K562 (cell line): ENCODE results near the gene DENND10. TPM values are rescaled to one million over a fixed set of nuclear protein-coding genes. Genes with fewer than 3 reads are reported as not detected.

ENCODE experiments used
- ATAC-seq: fragments of 200-7000 bp; cut with Tn5 transposase; 3 replicates; pipeline ENCODE4 v1.9.1; 2020; ENCODE audit warnings: moderate library complexity
- BruUV-seq: library from RNA; stranded (reverse); fragments of 400-500 nt; replicated peaks from 2 replicates; lab custom pipeline; 2021; lab: Mats Ljungman, UMichigan
- CTCF ChIA-PET: fragments of 300-600 bp; formaldehyde crosslinking; extraction: SDS; loops from one replicate; lab custom pipeline; 2021; ENCODE audit warnings: low intra/inter-chr PET ratio; lab: Yijun Ruan, JAX
- POLR2A ChIA-PET: fragments of 300-600, 350-650 bp; sonication (Branson Sonifier 250); formaldehyde crosslinking; extraction: SDS; loops from one replicate; lab custom pipeline; 2021; ENCODE audit warnings: antibody characterized with exemption, inconsistent platforms; lab: Yijun Ruan, JAX
- DNase-seq, 4 experiments: peaks; one replicate each; pipeline versions ENCODE4 v3.0.0 to v3.0.0-alpha.2; 2011 to 2018; ENCODE audit warnings: low spot score in 3 of 4, mixed read lengths in 3 of 4; ENCODE audit errors: extremely low read depth in 1 of 4
- FAIRE-seq: peaks from 2 replicates; lab custom pipeline; 2011; peaks lifted over from hg19 to GRCh38; lab: Jason Lieb, UNC
- H2AFZ ChIP-seq: 2 replicates; pipeline ENCODE4 v1.6.0; 2011; ENCODE audit warnings: low read depth, low read length, control low read depth, inconsistent platforms
- H3K27ac ChIP-seq: fragments of 200-600 bp; 3 replicates; pipeline ENCODE4 v1.8.0; 2011; ENCODE audit warnings: low read depth, mild to moderate bottlenecking, control low read depth, inconsistent platforms, low read length, moderate library complexity, mixed read lengths; ENCODE audit errors: extremely low read depth
- H3K27me3 ChIP-seq, 2 experiments: fragments of 300-600 bp in 1 of 2; 2 replicates in 1 of 2; 3 replicates in 1 of 2; pipeline versions ENCODE4 v1.6.0 to v1.8.0; 2011; ENCODE audit warnings: inconsistent platforms in 2 of 2, low read length in 2 of 2, mild to moderate bottlenecking in 1 of 2, mixed read lengths in 1 of 2, moderate library complexity in 1 of 2; ENCODE audit not compliant: control insufficient read depth in 2 of 2, insufficient read depth in 2 of 2
- H3K36me3 ChIP-seq: fragments of 300-600 bp; 3 replicates; pipeline ENCODE4 v1.8.0; 2011; ENCODE audit warnings: mild to moderate bottlenecking, low read length, inconsistent platforms; ENCODE audit not compliant: control insufficient read depth, insufficient read depth
- H3K4me1 ChIP-seq, 2 experiments: fragments of 200-600 bp in 1 of 2; replicated peaks in 1 of 2; 2 replicates in 1 of 2; 3 replicates in 1 of 2; pipeline versions ENCODE4 v1.5.1 to v1.8.0; 2011; ENCODE audit warnings: inconsistent platforms in 2 of 2, low read length in 2 of 2, mild to moderate bottlenecking in 1 of 2, mixed read lengths in 1 of 2, moderate library complexity in 1 of 2; ENCODE audit not compliant: control insufficient read depth in 2 of 2, insufficient read depth in 2 of 2
- H3K4me2 ChIP-seq: 2 replicates; pipeline ENCODE4 v1.6.1; 2011; ENCODE audit warnings: low read length, control low read depth, inconsistent platforms, mixed read lengths; ENCODE audit not compliant: insufficient read depth
- H3K4me3 ChIP-seq: fragments of 200-600 bp; sonication (generic), shearing (Covaris generic); 2 replicates; pipeline ENCODE4 v1.5.1; 2016; ENCODE audit warnings: control low read depth, inconsistent platforms
- H3K79me2 ChIP-seq: fragments of 200-600 bp; 3 replicates; pipeline ENCODE4 v1.8.0; 2011; ENCODE audit warnings: low read length, inconsistent platforms; ENCODE audit not compliant: control insufficient read depth, insufficient read depth
- H3K9ac ChIP-seq, 2 experiments: 2 replicates each; pipeline versions ENCODE4 v1.6.0 to v1.6.1; 2011; ENCODE audit warnings: low read depth in 2 of 2, low read length in 2 of 2, control low read depth in 1 of 2, inconsistent platforms in 1 of 2, mild to moderate bottlenecking in 1 of 2, mixed read lengths in 1 of 2; ENCODE audit not compliant: insufficient read depth in 1 of 2
- H3K9me1 ChIP-seq: one replicate; pipeline ENCODE4 v1.6.0; 2011; ENCODE audit warnings: inconsistent platforms, mild to moderate bottlenecking, low read length, moderate library complexity; ENCODE audit not compliant: control insufficient read depth, insufficient read depth
- H3K9me3 ChIP-seq: replicated peaks from 2 replicates; pipeline ENCODE4 v1.5.1; 2011; ENCODE audit warnings: low read depth, low read length, inconsistent platforms; ENCODE audit not compliant: control insufficient read depth, insufficient read depth
- H4K20me1 ChIP-seq: replicated peaks from 2 replicates; pipeline ENCODE4 v1.6.1; 2011; ENCODE audit warnings: low read length, inconsistent platforms, mixed read lengths; ENCODE audit not compliant: control insufficient read depth, insufficient read depth
- BHLHE40 ChIP-seq: IDR thresholded peaks from 2 replicates; pipeline ENCODE4 v1.6.1; 2011; ENCODE audit warnings: low read length, improper control_type of control experiment
- CBFA2T3 ChIP-seq: fragments of 450-650 bp; IDR thresholded peaks from 2 replicates; pipeline ENCODE4 v1.6.1; 2017
- CREBBP ChIP-seq: IDR thresholded peaks from one replicate; pipeline ENCODE4 v1.6.1; 2012; ENCODE audit warnings: low read depth, mild to moderate bottlenecking, control low read depth, inconsistent platforms, low read length
- DACH1 ChIP-seq: fragments of 450-650 bp; IDR thresholded peaks from 2 replicates; pipeline ENCODE4 v1.6.1; 2018; ENCODE audit not compliant: partially characterized antibody
- HINFP ChIP-seq: fragments of 450-650 bp; conservative IDR thresholded peaks from 2 replicates; pipeline ENCODE4 v1.6.1; 2016; ENCODE audit warnings: missing genetic modification characterization, low read depth, mild to moderate bottlenecking, control low read depth, missing compliant biosample characterization
- HMBOX1 ChIP-seq: sonication (generic); IDR thresholded peaks from 2 replicates; pipeline ENCODE4 v1.6.1; 2016
- KAT2B ChIP-seq: IDR thresholded peaks from one replicate; pipeline ENCODE4 v1.6.1; 2012; ENCODE audit warnings: low read depth, mild to moderate bottlenecking, control low read depth, inconsistent platforms, low read length, moderate library complexity
- KLF16 ChIP-seq: IDR thresholded peaks from 2 replicates; pipeline ENCODE4 v1.6.1; 2016; ENCODE audit warnings: antibody characterized with exemption
- MCM5 ChIP-seq: fragments of 450-650 bp; IDR thresholded peaks from 2 replicates; pipeline ENCODE4 v1.6.1; 2016; ENCODE audit warnings: low read depth
- MLLT1 ChIP-seq, 2 experiments: fragments of 450-650 bp; IDR thresholded peaks; 2 replicates each; pipeline ENCODE4 v1.6.1; 2016
- PHTF2 ChIP-seq: fragments of 250-450 bp; sonication (Bioruptor Pico); IDR thresholded peaks from 2 replicates; pipeline ENCODE4 v1.5.0; 2021; ENCODE audit warnings: mild to moderate bottlenecking
- POLR3G ChIP-seq: IDR thresholded peaks from 2 replicates; pipeline ENCODE4 v1.6.1; 2011; ENCODE audit not compliant: insufficient read length, insufficient replicate concordance; ENCODE audit errors: extremely low read depth
- PYGO2 ChIP-seq: fragments of 450-650 bp; IDR thresholded peaks from 2 replicates; pipeline ENCODE4 v1.6.1; 2016; ENCODE audit warnings: mild to moderate bottlenecking, missing genetic modification characterization, moderate library complexity, missing compliant biosample characterization
- RCOR1 ChIP-seq, 2 experiments: IDR thresholded peaks; 2 replicates each; pipeline ENCODE4 v1.6.1; 2012; ENCODE audit warnings: low read depth in 2 of 2, low read length in 2 of 2, borderline replicate concordance in 1 of 2, improper control_type of control experiment in 1 of 2
- RUNX1 ChIP-seq: sonication (generic); IDR thresholded peaks from 2 replicates; pipeline ENCODE4 v1.6.1; 2016; ENCODE audit warnings: antibody characterized with exemption, low read depth
- TOE1 ChIP-seq, 2 experiments: fragments of 450-650 bp in 1 of 2; sonication (generic) in 1 of 2; formaldehyde crosslinking in 1 of 2; IDR thresholded peaks; 2 replicates each; pipeline versions ENCODE4 v1.7.1 to v1.8.0; 2016 to 2022; ENCODE audit warnings: borderline replicate concordance in 2 of 2, mild to moderate bottlenecking in 2 of 2, antibody characterized with exemption in 1 of 2, inconsistent platforms in 1 of 2, low read depth in 1 of 2, missing genetic modification reagents in 1 of 2, moderate library complexity in 1 of 2
- ZNF232 ChIP-seq: sonication (generic); formaldehyde crosslinking; IDR thresholded peaks from 2 replicates; pipeline ENCODE4 v1.8.0; 2022; ENCODE audit warnings: mild to moderate bottlenecking, missing genetic modification reagents
- ZNF274 ChIP-seq: IDR thresholded peaks from 2 replicates; pipeline ENCODE4 v1.6.1; 2011; ENCODE audit warnings: low read depth, mild to moderate bottlenecking, low read length, moderate library complexity, borderline replicate concordance
- WGBS: fragments of 100-300 bp; shearing (Covaris generic); methylation state at CpG from one replicate; pipeline ENCODE4 v1.1.6; 2016; ENCODE audit warnings: low coverage, mixed read lengths; ENCODE audit not compliant: insufficient coverage; ENCODE audit errors: missing lambda C conversion rate; 5-methylcytosine and 5-hydroxymethylcytosine counted together
- in situ Hi-C: fragments of 300-500 bp; cut with MboI; formaldehyde crosslinking; loops from 4 replicates; pipeline ENCODE4 v1.15.0; 2018; ENCODE audit warnings: inconsistent platforms, mixed read lengths
- intact Hi-C: fragments of 100-400 bp; cut with micrococcal nuclease; formaldehyde crosslinking; loops from 2 replicates; pipeline ENCODE4 v1.14.2; 2022
- polyA plus RNA-seq, 8 experiments: library from polyadenylated mRNA; depleted of rRNA in 4 of 8; stranded (reverse) in 5 of 8; unstranded in 3 of 8; fragments of >200 nt; fragmentation: Nextera tagmentation in 2 of 8; fragmentation: Illumina TruSeq in 1 of 8; extraction: Ambion mirVana in 2 of 8; extraction: Trizol in 1 of 8; gene quantifications; 2 replicates each; pipeline versions ENCODE4 v1.2.1 to v1.2.3, GENCODE V29; 2011 to 2014; ENCODE audit warnings: inconsistent platforms in 1 of 8, missing spikeins in 1 of 8
- total RNA-seq, 7 experiments: library from RNA; depleted of rRNA in 6 of 7; stranded (reverse); fragments of >200 nt in 6 of 7; fragmentation: Illumina TruSeq in 2 of 7; extraction: Trizol in 2 of 7; gene quantifications; 2 replicates each; pipeline versions ENCODE4 v1.2.1 to v1.2.3, GENCODE V29; 2011 to 2021; ENCODE audit warnings: low replicate concordance in 1 of 7
- TF ChIP-seq, protein P1 (sequence below): sonication (generic); formaldehyde crosslinking; IDR thresholded peaks from 2 replicates; pipeline ENCODE4 v1.4.0; 2020; ENCODE audit warnings: mild to moderate bottlenecking, missing genetic modification reagents

The DENND10 gene
- total and polyA plus RNA-seq, 9 of the 15 experiments (the other 6 are each of a cell fraction or from before 2014, with no cell fraction given), result 9.4 to 20.0 (median 12.5) TPM

- ChIA-PET CTCF (no interaction called here), POLR2A (interaction anchor here (0.6 to 1.0 kb wide), 2 partner anchors 9 to 57 kb away, joined by 3 read pairs; no protein-coding TSS in a partner anchor)
- no peak overlapping the region for H3K9ac ChIP-seq
- TF ChIP-seq ZNF274 (no peak), MLLT1 (IDR thresholded peaks at IDR 0.05) (no peak), MCM5 (no peak), PHTF2 (CRISPR knock-in tag) (no peak), HINFP (tag) (no peak), KAT2B (no peak), RUNX1 (no peak), POLR3G (no peak), CBFA2T3 (no peak), PYGO2 (tag) (no peak), DACH1 (no peak), RCOR1 (IDR thresholded peaks at IDR 0.05; ENCODE audit: borderline replicate concordance in 1 of 2, low read depth in 2 of 2, low read length in 2 of 2) (no peak), TOE1 (IDR thresholded peaks at IDR 0.05; ENCODE audit: borderline replicate concordance) (no peak), TOE1 (CRISPR knock-in tag; IDR thresholded peaks at IDR 0.05; ENCODE audit: borderline replicate concordance, low read depth) (no peak), ZNF232 (CRISPR knock-in tag) (no peak), BHLHE40 (no peak), CREBBP (no peak), KLF16 (no peak), HMBOX1 (no peak)
- TF ChIP-seq, protein P1, sequence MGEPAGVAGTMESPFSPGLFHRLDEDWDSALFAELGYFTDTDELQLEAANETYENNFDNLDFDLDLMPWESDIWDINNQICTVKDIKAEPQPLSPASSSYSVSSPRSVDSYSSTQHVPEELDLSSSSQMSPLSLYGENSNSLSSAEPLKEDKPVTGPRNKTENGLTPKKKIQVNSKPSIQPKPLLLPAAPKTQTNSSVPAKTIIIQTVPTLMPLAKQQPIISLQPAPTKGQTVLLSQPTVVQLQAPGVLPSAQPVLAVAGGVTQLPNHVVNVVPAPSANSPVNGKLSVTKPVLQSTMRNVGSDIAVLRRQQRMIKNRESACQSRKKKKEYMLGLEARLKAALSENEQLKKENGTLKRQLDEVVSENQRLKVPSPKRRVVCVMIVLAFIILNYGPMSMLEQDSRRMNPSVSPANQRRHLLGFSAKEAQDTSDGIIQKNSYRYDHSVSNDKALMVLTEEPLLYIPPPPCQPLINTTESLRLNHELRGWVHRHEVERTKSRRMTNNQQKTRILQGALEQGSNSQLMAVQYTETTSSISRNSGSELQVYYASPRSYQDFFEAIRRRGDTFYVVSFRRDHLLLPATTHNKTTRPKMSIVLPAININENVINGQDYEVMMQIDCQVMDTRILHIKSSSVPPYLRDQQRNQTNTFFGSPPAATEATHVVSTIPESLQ (CRISPR knock-in tag), result no peak
Measured at GRCh38 chr10:119129721-119130120, 25.8 kb downstream of the DENND10 start.

More at GRCh38 chr10:119129721-119130120, 25.8 kb downstream of the DENND10 start:
- Histone ChIP-seq H3K9me1 (no peaks in the 10 kb centered on the region), H3K4me1 (peaks cover 9 to 15% of the 10 kb centered on the region in 2 experiments), H3K27me3 (no peaks in the 10 kb centered on the region), H3K27ac (no peak overlapping the region), H3K4me2 (no peak overlapping the region), H2AFZ (no peak overlapping the region), H3K36me3 (peaks cover 23% of the 10 kb centered on the region; the same call in 2 of the 3 replicates), H3K4me3 (no peak overlapping the region), H4K20me1 (no peaks in the 10 kb centered on the region), H3K79me2 (no peaks in the 10 kb centered on the region), H3K9me3 (no peaks in the 10 kb centered on the region)
- intact Hi-C loops (no loop called here), in situ Hi-C loops (no loop called here)
- no peak for ATAC-seq
- no peak for FAIRE-seq
- 62% methylated on average over 3 of the region's 4 CpGs for WGBS
- BruUV-seq, result no TSS peak
- DNase-seq, result no peak
